K562 (cell line): ENCODE data around the gene STXBP4. TPM values are rescaled to one million over a fixed set of nuclear protein-coding genes. Genes with fewer than 3 reads are reported as not detected.

ENCODE experiments used
- ATAC-seq: fragments of 200-7000 bp; cut with Tn5 transposase; 3 replicates; pipeline ENCODE4 v1.9.1; 2020; ENCODE audit warnings: moderate library complexity
- BruUV-seq: library from RNA; stranded (reverse); fragments of 400-500 nt; replicated peaks from 2 replicates; lab custom pipeline; 2021; lab: Mats Ljungman, UMichigan
- CTCF ChIA-PET: fragments of 300-600 bp; formaldehyde crosslinking; extraction: SDS; loops from one replicate; lab custom pipeline; 2021; ENCODE audit warnings: low intra/inter-chr PET ratio; lab: Yijun Ruan, JAX
- POLR2A ChIA-PET: fragments of 300-600, 350-650 bp; sonication (Branson Sonifier 250); formaldehyde crosslinking; extraction: SDS; loops from one replicate; lab custom pipeline; 2021; ENCODE audit warnings: antibody characterized with exemption, inconsistent platforms; lab: Yijun Ruan, JAX
- DNase-seq, 4 experiments: peaks; one replicate each; pipeline versions ENCODE4 v3.0.0 to v3.0.0-alpha.2; 2011 to 2018; ENCODE audit warnings: low spot score in 3 of 4, mixed read lengths in 3 of 4; ENCODE audit errors: extremely low read depth in 1 of 4
- FAIRE-seq: peaks from 2 replicates; lab custom pipeline; 2011; peaks lifted over from hg19 to GRCh38; lab: Jason Lieb, UNC
- H2AFZ ChIP-seq: 2 replicates; pipeline ENCODE4 v1.6.0; 2011; ENCODE audit warnings: low read depth, low read length, control low read depth, inconsistent platforms
- H3K27ac ChIP-seq: fragments of 200-600 bp; 3 replicates; pipeline ENCODE4 v1.8.0; 2011; ENCODE audit warnings: low read depth, mild to moderate bottlenecking, control low read depth, inconsistent platforms, low read length, moderate library complexity, mixed read lengths; ENCODE audit errors: extremely low read depth
- H3K27me3 ChIP-seq, 2 experiments: fragments of 300-600 bp in 1 of 2; 2 replicates in 1 of 2; 3 replicates in 1 of 2; pipeline versions ENCODE4 v1.6.0 to v1.8.0; 2011; ENCODE audit warnings: inconsistent platforms in 2 of 2, low read length in 2 of 2, mild to moderate bottlenecking in 1 of 2, mixed read lengths in 1 of 2, moderate library complexity in 1 of 2; ENCODE audit not compliant: control insufficient read depth in 2 of 2, insufficient read depth in 2 of 2
- H3K36me3 ChIP-seq: fragments of 300-600 bp; 3 replicates; pipeline ENCODE4 v1.8.0; 2011; ENCODE audit warnings: mild to moderate bottlenecking, low read length, inconsistent platforms; ENCODE audit not compliant: control insufficient read depth, insufficient read depth
- H3K4me1 ChIP-seq, 2 experiments: fragments of 200-600 bp in 1 of 2; replicated peaks in 1 of 2; 2 replicates in 1 of 2; 3 replicates in 1 of 2; pipeline versions ENCODE4 v1.5.1 to v1.8.0; 2011; ENCODE audit warnings: inconsistent platforms in 2 of 2, low read length in 2 of 2, mild to moderate bottlenecking in 1 of 2, mixed read lengths in 1 of 2, moderate library complexity in 1 of 2; ENCODE audit not compliant: control insufficient read depth in 2 of 2, insufficient read depth in 2 of 2
- H3K4me2 ChIP-seq: 2 replicates; pipeline ENCODE4 v1.6.1; 2011; ENCODE audit warnings: low read length, control low read depth, inconsistent platforms, mixed read lengths; ENCODE audit not compliant: insufficient read depth
- H3K4me3 ChIP-seq: fragments of 200-600 bp; sonication (generic), shearing (Covaris generic); 2 replicates; pipeline ENCODE4 v1.5.1; 2016; ENCODE audit warnings: control low read depth, inconsistent platforms
- H3K79me2 ChIP-seq: fragments of 200-600 bp; 3 replicates; pipeline ENCODE4 v1.8.0; 2011; ENCODE audit warnings: low read length, inconsistent platforms; ENCODE audit not compliant: control insufficient read depth, insufficient read depth
- H3K9ac ChIP-seq, 2 experiments: 2 replicates each; pipeline versions ENCODE4 v1.6.0 to v1.6.1; 2011; ENCODE audit warnings: low read depth in 2 of 2, low read length in 2 of 2, control low read depth in 1 of 2, inconsistent platforms in 1 of 2, mild to moderate bottlenecking in 1 of 2, mixed read lengths in 1 of 2; ENCODE audit not compliant: insufficient read depth in 1 of 2
- H3K9me1 ChIP-seq: one replicate; pipeline ENCODE4 v1.6.0; 2011; ENCODE audit warnings: inconsistent platforms, mild to moderate bottlenecking, low read length, moderate library complexity; ENCODE audit not compliant: control insufficient read depth, insufficient read depth
- H3K9me3 ChIP-seq: replicated peaks from 2 replicates; pipeline ENCODE4 v1.5.1; 2011; ENCODE audit warnings: low read depth, low read length, inconsistent platforms; ENCODE audit not compliant: control insufficient read depth, insufficient read depth
- H4K20me1 ChIP-seq: replicated peaks from 2 replicates; pipeline ENCODE4 v1.6.1; 2011; ENCODE audit warnings: low read length, inconsistent platforms, mixed read lengths; ENCODE audit not compliant: control insufficient read depth, insufficient read depth
- TAF9B ChIP-seq: fragments of 450-650 bp; IDR thresholded peaks from 2 replicates; pipeline ENCODE4 v1.6.1; 2018; ENCODE audit warnings: mild to moderate bottlenecking; ENCODE audit not compliant: partially characterized antibody
- ZNF316 ChIP-seq: fragments of 450-650 bp; IDR thresholded peaks from 2 replicates; pipeline ENCODE4 v1.6.1; 2016
- WGBS: fragments of 100-300 bp; shearing (Covaris generic); methylation state at CpG from one replicate; pipeline ENCODE4 v1.1.6; 2016; ENCODE audit warnings: low coverage, mixed read lengths; ENCODE audit not compliant: insufficient coverage; ENCODE audit errors: missing lambda C conversion rate; 5-methylcytosine and 5-hydroxymethylcytosine counted together
- in situ Hi-C: fragments of 300-500 bp; cut with MboI; formaldehyde crosslinking; loops from 4 replicates; pipeline ENCODE4 v1.15.0; 2018; ENCODE audit warnings: inconsistent platforms, mixed read lengths
- intact Hi-C: fragments of 100-400 bp; cut with micrococcal nuclease; formaldehyde crosslinking; loops from 2 replicates; pipeline ENCODE4 v1.14.2; 2022
- polyA plus RNA-seq, 8 experiments: library from polyadenylated mRNA; depleted of rRNA in 4 of 8; stranded (reverse) in 5 of 8; unstranded in 3 of 8; fragments of >200 nt; fragmentation: Nextera tagmentation in 2 of 8; fragmentation: Illumina TruSeq in 1 of 8; extraction: Ambion mirVana in 2 of 8; extraction: Trizol in 1 of 8; gene quantifications; 2 replicates each; pipeline versions ENCODE4 v1.2.1 to v1.2.3, GENCODE V29; 2011 to 2014; ENCODE audit warnings: inconsistent platforms in 1 of 8, missing spikeins in 1 of 8
- total RNA-seq, 7 experiments: library from RNA; depleted of rRNA in 6 of 7; stranded (reverse); fragments of >200 nt in 6 of 7; fragmentation: Illumina TruSeq in 2 of 7; extraction: Trizol in 2 of 7; gene quantifications; 2 replicates each; pipeline versions ENCODE4 v1.2.1 to v1.2.3, GENCODE V29; 2011 to 2021; ENCODE audit warnings: low replicate concordance in 1 of 7
- TF ChIP-seq, protein P1 (sequence below), 2 experiments: fragments of 200-800 bp in 1 of 2; sonication (Bioruptor generic) in 1 of 2; sonication (generic) in 1 of 2; formaldehyde crosslinking in 1 of 2; IDR thresholded peaks in 1 of 2; conservative IDR thresholded peaks in 1 of 2; 2 replicates each; pipeline versions ENCODE4 v1.5.0 to v1.6.1; 2016 to 2020; ENCODE audit warnings: missing compliant biosample characterization in 1 of 2, missing genetic modification characterization in 1 of 2, missing genetic modification reagents in 1 of 2
- TF ChIP-seq, protein P2 (sequence below): fragments of 250-450 bp; sonication (Bioruptor Pico); IDR thresholded peaks from 2 replicates; pipeline ENCODE4 v1.8.0; 2022; ENCODE audit warnings: moderate library complexity, mild to moderate bottlenecking, inconsistent platforms

Gene STXBP4
- total and polyA plus RNA-seq, 9 of the 15 experiments (the other 6 are each of a cell fraction or from before 2014, with no cell fraction given): 11.6 to 23.2 (median 18.5) TPM

DNA sequence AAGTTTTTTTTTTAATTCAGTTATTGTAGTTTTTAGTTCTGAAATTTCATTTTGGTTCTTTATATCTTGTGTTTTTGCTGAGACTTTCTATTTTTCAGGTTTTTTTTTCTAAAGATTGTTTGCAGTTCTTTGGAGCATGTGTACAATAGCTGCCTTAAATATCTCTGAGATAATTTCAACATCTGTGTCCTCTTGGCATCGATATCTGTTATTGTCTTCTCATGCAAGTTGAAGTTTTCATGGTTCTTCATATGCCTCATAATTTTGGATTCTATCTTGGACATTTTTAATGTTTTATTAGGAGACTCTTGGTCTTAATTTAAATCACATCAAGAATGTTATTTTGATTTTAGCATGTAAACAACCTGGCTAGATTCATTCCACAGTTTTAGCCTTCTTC, 22.9 kb upstream of the STXBP4 start:
- 52% methylated on average over 1 of the region's 1 CpG for WGBS
- no peaks in the 10 kb centered on the region for H4K20me1 ChIP-seq
- no peak overlapping the region for H3K4me2 ChIP-seq
- H3K9me3 ChIP-seq: no peaks in the 10 kb centered on the region
- H3K9ac ChIP-seq: no peak overlapping the region
- H3K4me3 ChIP-seq: no peak overlapping the region
- H3K4me1 ChIP-seq: peaks cover 0 to 3% of the 10 kb centered on the region in 2 experiments; a peak in 3 of 5 replicates
- H2AFZ ChIP-seq: no peak overlapping the region
- ATAC-seq (no peak), FAIRE-seq (no peak), DNase-seq (no peak)
- no peaks in the 10 kb centered on the region for H3K79me2 ChIP-seq
- CTCF ChIA-PET: no interaction called here
- no peak overlapping the region for H3K27ac ChIP-seq
- H3K36me3 ChIP-seq: peaks cover 9% of the 10 kb centered on the region; the same call in 2 of the 3 replicates
- intact Hi-C loops (no loop called here), in situ Hi-C loops (no loop called here)
- no peaks in the 10 kb centered on the region for H3K27me3 ChIP-seq
- POLR2A ChIA-PET: interaction anchor here (0.6 to 1.5 kb wide), 5 partner anchors 10 to 28 kb away, joined by 3 to 4 read pairs (median 3); no protein-coding TSS in a partner anchor
- BruUV-seq: no TSS peak
- TF ChIP-seq, protein P1, sequence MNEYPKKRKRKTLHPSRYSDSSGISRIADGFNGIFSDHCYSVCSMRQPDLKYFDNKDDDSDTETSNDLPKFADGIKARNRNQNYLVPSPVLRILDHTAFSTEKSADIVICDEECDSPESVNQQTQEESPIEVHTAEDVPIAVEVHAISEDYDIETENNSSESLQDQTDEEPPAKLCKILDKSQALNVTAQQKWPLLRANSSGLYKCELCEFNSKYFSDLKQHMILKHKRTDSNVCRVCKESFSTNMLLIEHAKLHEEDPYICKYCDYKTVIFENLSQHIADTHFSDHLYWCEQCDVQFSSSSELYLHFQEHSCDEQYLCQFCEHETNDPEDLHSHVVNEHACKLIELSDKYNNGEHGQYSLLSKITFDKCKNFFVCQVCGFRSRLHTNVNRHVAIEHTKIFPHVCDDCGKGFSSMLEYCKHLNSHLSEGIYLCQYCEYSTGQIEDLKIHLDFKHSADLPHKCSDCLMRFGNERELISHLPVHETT (CRISPR knock-in tag; conservative IDR thresholded peaks at IDR 0.05 in 1 of 2, IDR thresholded peaks at IDR 0.05 in 1 of 2): no peak
- peak; percentile 46; the same call in 1 of the 2 replicates for TF ChIP-seq ZNF316
- TF ChIP-seq, protein P2, sequence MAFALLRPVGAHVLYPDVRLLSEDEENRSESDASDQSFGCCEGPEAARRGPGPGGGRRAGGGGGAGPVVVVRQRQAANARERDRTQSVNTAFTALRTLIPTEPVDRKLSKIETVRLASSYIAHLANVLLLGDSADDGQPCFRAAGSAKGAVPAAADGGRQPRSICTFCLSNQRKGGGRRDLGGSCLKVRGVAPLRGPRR (CRISPR knock-in tag): no peak
- TF ChIP-seq TAF9B: no peak
- H3K9me1 ChIP-seq: no peaks in the 10 kb centered on the region
